Natural killer cell (primary cell): ENCODE data around the gene C4orf54. TPM values are rescaled to one million over a fixed set of nuclear protein-coding genes. Genes with fewer than 3 reads are reported as not detected.

Source experiments
- ATAC-seq, 3 donors: fragments of 150-1000 bp in 2 of 3; fragments of 200-7000 bp in 1 of 3; cut with Tn5 transposase; 1 replicate in 1 of 3; 2 replicates in 2 of 3; pipeline ENCODE4 v1.10.0; 2021; ENCODE audit warnings: mild to moderate bottlenecking in 2 of 3, moderate library complexity in 2 of 3
- DNase-seq, 2 donors: peaks; one replicate each; pipeline versions ENCODE4 v3.0.0 to v3.0.0-alpha.2; 2013 to 2021; ENCODE audit warnings: mixed read lengths in 1 of 2
- H3K27ac ChIP-seq: one replicate; pipeline ENCODE4 v1.5.1; 2013; ENCODE audit warnings: mild to moderate bottlenecking, low read length
- H3K27me3 ChIP-seq: one replicate; pipeline ENCODE4 v1.6.1; 2013; ENCODE audit warnings: low read length; ENCODE audit not compliant: control insufficient read depth, insufficient read depth
- H3K36me3 ChIP-seq: one replicate; pipeline ENCODE4 v1.6.1; 2013; ENCODE audit warnings: low read length; ENCODE audit not compliant: control insufficient read depth, insufficient read depth
- H3K4me1 ChIP-seq: one replicate; pipeline ENCODE4 v1.6.1; 2013; ENCODE audit warnings: low read length; ENCODE audit not compliant: control insufficient read depth, insufficient read depth
- H3K4me3 ChIP-seq: one replicate; pipeline ENCODE4 v1.5.1; 2013; ENCODE audit warnings: low read length
- H3K9me3 ChIP-seq: one replicate; pipeline ENCODE4 v1.6.1; 2013; ENCODE audit warnings: low read length; ENCODE audit not compliant: control insufficient read depth, insufficient read depth
- H3K27ac Mint-ChIP-seq, 2 donors: one replicate each; pipeline ENCODE4 v1.8.0; 2022; ENCODE audit warnings: mild to moderate bottlenecking in 2 of 2, mixed read lengths in 2 of 2, moderate library complexity in 1 of 2
- H3K27me3 Mint-ChIP-seq, 2 donors: one replicate each; pipeline ENCODE4 v1.8.0; 2022; ENCODE audit warnings: low read depth in 2 of 2, mixed read lengths in 2 of 2
- H3K36me3 Mint-ChIP-seq: one replicate; pipeline ENCODE4 v1.8.0; 2022; ENCODE audit warnings: mixed read lengths
- H3K4me1 Mint-ChIP-seq, 2 donors: one replicate each; pipeline ENCODE4 v1.8.0; 2022; ENCODE audit warnings: mixed read lengths in 2 of 2
- H3K4me3 Mint-ChIP-seq: one replicate; pipeline ENCODE4 v1.8.0; 2022; ENCODE audit warnings: mild to moderate bottlenecking, moderate library complexity, mixed read lengths
- H3K9me3 Mint-ChIP-seq, 2 donors: one replicate each; pipeline ENCODE4 v1.8.0; 2022; ENCODE audit warnings: mixed read lengths in 2 of 2
- CTCF ChIP-seq: fragments of 200-600 bp; IDR thresholded peaks from one replicate; pipeline ENCODE4 v1.8.0; 2022; ENCODE audit warnings: antibody characterized with exemption
- WGBS: methylation state at CpG from one replicate; pipeline ENCODE4 v1.1.7; 2013; ENCODE audit warnings: missing lambda C conversion rate; ENCODE audit not compliant: insufficient coverage; 5-methylcytosine and 5-hydroxymethylcytosine counted together
- intact Hi-C: fragments of 100-400 bp; cut with micrococcal nuclease; formaldehyde crosslinking; loops from one replicate; pipeline ENCODE4 v1.14.2; 2022
- total RNA-seq, 4 donors: library from RNA; stranded (reverse); fragments of 120-200 nt in 1 of 4; gene quantifications; one replicate each; pipeline versions ENCODE4 v1.2.3 to v1.2.4, GENCODE V29; 2013 to 2022

The C4orf54 gene
- total RNA-seq, 3 donors from 2014 or later (not counting 1 experiment from before 2014, with no cell fraction given): not detected

- H3K9me3 ChIP-seq: no peaks in the 10 kb centered on the region
- Mint-ChIP-seq H3K4me1 (no peaks in the 10 kb centered on the region), H3K4me3 (no peak overlapping the region), H3K9me3 (no peaks in the 10 kb centered on the region), H3K36me3 (no peaks in the 10 kb centered on the region), H3K27me3 (peaks cover 3 to 8% of the 10 kb centered on the region in 2 donors), H3K27ac (no peak overlapping the region)
- intact Hi-C loops: no loop called here
- DNase-seq: no peak
- no peaks in the 10 kb centered on the region for H3K4me1 ChIP-seq
- H3K27ac ChIP-seq: no peak overlapping the region
- no peak overlapping the region for H3K4me3 ChIP-seq
- H3K36me3 ChIP-seq: no peaks in the 10 kb centered on the region
- ATAC-seq: no peak
- WGBS: 88% methylated on average over 5 of the region's 5 CpGs
- no peaks in the 10 kb centered on the region for H3K27me3 ChIP-seq
- TF ChIP-seq CTCF: no peak
Observed at GRCh38 chr4:99625369-99625768, 32.3 kb downstream of the C4orf54 start.

GRCh38 chr4:99624141-99624719, 33.4 kb downstream of the C4orf54 start:
- Mint-ChIP-seq H3K27ac (no peak overlapping the region), H3K4me1 (no peaks in the 10 kb centered on the region), H3K4me3 (no peak overlapping the region), H3K36me3 (no peaks in the 10 kb centered on the region), H3K27me3 (peaks cover 3 to 8% of the 10 kb centered on the region in 2 donors), H3K9me3 (no peaks in the 10 kb centered on the region)
- Histone ChIP-seq H3K4me1 (no peaks in the 10 kb centered on the region), H3K36me3 (no peaks in the 10 kb centered on the region), H3K9me3 (no peaks in the 10 kb centered on the region), H3K4me3 (no peak overlapping the region), H3K27me3 (no peaks in the 10 kb centered on the region), H3K27ac (no peak overlapping the region)
- WGBS: 63% methylated on average over 3 of the region's 4 CpGs
- DNase-seq (no peak), ATAC-seq (no peak)
- intact Hi-C loops: no loop called here
- TF ChIP-seq CTCF: no peak

GRCh38 chr4:99622341-99622740, 35.3 kb downstream of the C4orf54 start:
- Mint-ChIP-seq H3K27me3 (peaks cover 3 to 12% of the 10 kb centered on the region in 2 donors), H3K4me1 (no peaks in the 10 kb centered on the region), H3K4me3 (no peak overlapping the region), H3K9me3 (no peaks in the 10 kb centered on the region), H3K27ac (no peak overlapping the region), H3K36me3 (no peaks in the 10 kb centered on the region)
- 89% methylated on average over 1 of the region's 1 CpG for WGBS
- Histone ChIP-seq H3K4me3 (no peak overlapping the region), H3K4me1 (no peaks in the 10 kb centered on the region), H3K27ac (no peak overlapping the region), H3K36me3 (no peaks in the 10 kb centered on the region), H3K27me3 (no peaks in the 10 kb centered on the region), H3K9me3 (no peaks in the 10 kb centered on the region)
- ATAC-seq (no peak), DNase-seq (no peak)
- no peak for TF ChIP-seq CTCF
- intact Hi-C loops: no loop called here

GRCh38 chr4:99617374-99617773, 40.3 kb downstream of the C4orf54 start:
- DNase-seq: no peak
- Mint-ChIP-seq H3K27ac (no peak overlapping the region), H3K36me3 (no peaks in the 10 kb centered on the region), H3K4me1 (no peaks in the 10 kb centered on the region), H3K4me3 (no peak overlapping the region), H3K9me3 (no peaks in the 10 kb centered on the region), H3K27me3 (peaks cover 0 to 20% of the 10 kb centered on the region in 2 donors)
- ATAC-seq: no peak
- TF ChIP-seq CTCF: no peak
- Histone ChIP-seq H3K9me3 (no peaks in the 10 kb centered on the region), H3K27me3 (no peaks in the 10 kb centered on the region), H3K27ac (no peak overlapping the region), H3K4me1 (no peaks in the 10 kb centered on the region), H3K36me3 (no peaks in the 10 kb centered on the region), H3K4me3 (no peak overlapping the region)
- intact Hi-C loops: no loop called here
- no CpG with 5 or more reads among the region's 1 CpG for WGBS
